Measurements from ENCODE around the gene PCNT.

PCNT gene

DNA sequence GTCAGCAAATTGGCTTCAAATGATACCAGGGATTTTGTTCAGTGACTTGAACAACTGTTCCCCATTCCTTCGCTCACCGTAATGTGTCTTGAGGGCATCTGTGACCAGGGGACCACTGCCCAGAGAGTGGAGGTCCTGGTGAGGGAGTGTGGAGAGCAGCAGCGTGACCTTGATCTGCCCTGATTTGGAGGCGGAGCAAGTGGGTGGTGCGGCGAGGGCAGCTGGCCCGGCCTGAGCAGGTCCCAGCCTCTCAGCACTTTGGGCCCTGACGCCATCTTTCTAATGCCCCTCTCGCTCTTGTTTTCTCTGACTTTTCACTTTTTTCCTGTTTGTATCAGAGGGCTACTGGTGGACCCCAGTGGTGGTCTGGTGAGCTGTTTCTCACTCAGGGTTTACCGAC, 165.8 kb downstream of the PCNT start:
- DNase-seq: no peak

DNA sequence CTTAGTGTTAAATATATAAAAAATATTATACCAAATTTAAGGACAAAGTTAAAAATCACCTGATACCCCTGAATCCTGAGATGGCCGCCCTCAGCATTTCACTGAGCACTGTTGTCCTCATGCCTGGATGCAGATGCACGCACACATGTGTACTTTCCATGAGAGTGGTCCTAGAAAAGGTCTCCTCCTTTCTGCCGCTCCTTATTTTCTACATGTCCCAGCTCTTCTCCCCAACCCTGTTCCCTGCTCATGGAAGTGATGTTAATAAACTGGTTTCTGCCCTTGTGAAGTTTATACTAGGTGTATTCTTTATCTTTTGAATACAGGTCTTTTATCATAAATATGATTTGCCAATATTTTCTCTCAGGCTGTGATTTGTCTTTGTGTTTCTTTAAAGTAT, 167.6 kb downstream of the PCNT start:
- no peak for DNase-seq

DNA sequence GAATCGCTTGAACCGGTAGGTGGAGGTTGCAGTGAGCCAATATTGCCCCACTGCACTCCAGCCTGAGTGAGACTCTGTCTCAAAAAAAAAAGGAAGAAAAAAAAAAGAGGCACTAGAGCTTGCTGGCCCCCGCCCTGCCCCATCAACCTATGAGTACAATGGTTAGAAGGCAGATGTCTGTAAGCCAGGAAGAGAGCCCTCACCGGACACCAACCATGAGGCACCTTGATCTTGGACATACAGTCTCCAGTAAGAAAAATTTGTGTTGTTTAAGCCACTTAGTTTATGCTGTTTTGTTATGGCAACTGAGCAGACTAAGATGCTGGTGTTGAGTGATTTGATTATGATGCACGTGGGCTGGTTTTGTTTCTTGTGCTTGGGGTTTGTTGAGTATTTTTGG, 168.9 kb downstream of the PCNT start:
- DNase-seq: no peak

DNA sequence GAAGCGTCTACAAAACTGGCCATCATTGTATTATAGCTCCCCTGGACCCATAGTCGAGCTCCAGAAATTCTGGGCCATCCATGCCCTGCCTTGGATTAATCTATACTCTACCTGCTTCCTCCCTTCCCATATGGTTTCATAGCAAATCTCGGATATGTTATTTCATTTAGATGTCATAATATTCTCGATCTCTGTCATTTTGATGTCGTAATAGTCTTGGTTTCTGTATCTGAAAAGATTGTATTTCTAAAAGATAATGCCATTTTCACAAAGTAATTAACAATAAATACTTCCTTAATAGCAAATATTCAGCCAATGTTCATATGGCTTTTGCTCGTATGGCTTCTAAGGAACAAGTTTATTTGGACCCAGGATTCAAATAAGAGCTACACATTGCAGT, 169.9 kb downstream of the PCNT start:
- no peak for DNase-seq
